ENCODE data around the gene SERGEF. TPM values are rescaled to one million over a fixed set of nuclear protein-coding genes. Genes with fewer than 3 reads are reported as not detected.
A peak's percentile ranks its signal among the peaks of the same experiment; 100 is the strongest.

The SERGEF gene
- total and polyA plus RNA-seq, 7 experiments from 2014 or later = 35.0 to 93.5 (median 53.7) TPM

DNA sequence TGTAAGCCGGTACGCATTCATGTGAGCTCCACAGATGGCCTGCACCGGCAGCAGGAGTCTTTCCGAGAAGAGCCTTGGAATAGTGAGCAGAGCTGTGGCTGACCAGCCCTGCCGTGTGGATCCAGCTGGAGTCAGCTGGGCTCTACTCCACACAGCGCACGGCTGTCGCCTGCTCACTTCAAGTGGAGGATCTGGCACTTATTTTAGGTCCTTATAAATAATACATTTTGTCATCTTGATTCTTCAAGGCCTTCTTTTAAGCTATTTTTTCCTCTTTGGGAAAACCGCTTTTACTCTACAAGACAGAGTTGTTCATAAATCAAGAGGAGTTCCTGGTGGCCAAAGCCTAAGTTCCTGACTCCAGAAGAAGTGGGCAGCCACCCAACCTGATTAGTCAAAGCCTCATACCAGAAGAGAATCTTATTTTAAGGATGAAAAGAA is 184.5 kb downstream of the SERGEF start:
- Histone ChIP-seq H3K36me3 (ENCODE audit: control insufficient read depth in 2 of 3, insufficient read depth in 3 of 3, low read length in 3 of 3) (peaks cover 0 to 5% (median 0%) of the 10 kb centered on the region in 3 experiments), H3K27me3 (ENCODE audit: control insufficient read depth in 2 of 2, insufficient read depth in 2 of 2, low read length in 2 of 2) (no peaks in the 10 kb centered on the region), H3K4me1 (ENCODE audit: control insufficient read depth in 2 of 2, insufficient read depth in 2 of 2, low read length in 2 of 2) (no peaks in the 10 kb centered on the region), H3K4me3 (ENCODE audit: low read length) (no peak overlapping the region), H3K9me3 (ENCODE audit: control insufficient read depth in 2 of 3, low read length in 3 of 3) (no peaks in the 10 kb centered on the region), H3K27ac (ENCODE audit: low read depth, low read length) (no peak overlapping the region)
- ChIA-PET CTCF (no interaction called here), POLR2A (interaction anchor here (0.7 kb wide), 1 partner anchor 14 kb away, joined by 4 read pairs; no protein-coding TSS in a partner anchor)
- no peak overlapping the region for H3K4me3 Mint-ChIP-seq
- peaks cover 0 to 4% (median 0%) of the 10 kb centered on the region in 7 donors for H3K4me1 Mint-ChIP-seq
- DNase-seq (no peak), ATAC-seq (no peak)
- peaks cover 0 to 3% (median 0%) of the 10 kb centered on the region in 11 donors for H3K9me3 Mint-ChIP-seq
- H3K36me3 Mint-ChIP-seq = peaks cover 0 to 54% (median 36%) of the 10 kb centered on the region in 5 donors
- H3K27ac Mint-ChIP-seq = no peak overlapping the region
- intact Hi-C loops (cut with micrococcal nuclease) = no loop called here
- H3K27me3 Mint-ChIP-seq = no peaks in the 10 kb centered on the region

DNA sequence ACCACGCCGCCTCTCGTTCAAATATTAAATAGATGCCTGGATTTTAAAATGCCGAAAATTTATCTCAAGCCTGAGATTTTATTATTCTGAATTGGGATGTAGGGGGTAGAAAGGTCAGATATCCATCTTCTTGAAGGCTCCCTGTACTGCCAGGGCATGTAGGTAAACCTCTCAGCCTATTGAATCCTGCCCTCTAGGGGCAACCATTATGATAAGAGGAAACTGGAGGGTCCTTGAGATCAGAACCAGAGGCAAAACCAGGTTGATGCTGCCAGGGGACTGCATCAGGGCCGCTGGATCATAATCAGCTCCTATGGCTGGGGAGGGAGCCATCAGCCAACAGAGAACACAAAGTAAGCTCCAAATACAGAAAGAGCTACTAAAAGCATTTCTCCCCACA is 185.8 kb downstream of the SERGEF start:
- CTCF ChIA-PET = no interaction called here
- Histone ChIP-seq H3K27me3 (ENCODE audit: control insufficient read depth in 2 of 2, insufficient read depth in 2 of 2, low read length in 2 of 2) (no peaks in the 10 kb centered on the region), H3K4me1 (ENCODE audit: control insufficient read depth in 2 of 2, insufficient read depth in 2 of 2, low read length in 2 of 2) (no peaks in the 10 kb centered on the region), H3K36me3 (ENCODE audit: control insufficient read depth in 2 of 3, insufficient read depth in 3 of 3, low read length in 3 of 3) (peaks cover 0 to 5% (median 0%) of the 10 kb centered on the region in 3 experiments), H3K9me3 (ENCODE audit: control insufficient read depth in 2 of 3, low read length in 3 of 3) (no peaks in the 10 kb centered on the region), H3K27ac (ENCODE audit: low read depth, low read length) (no peak overlapping the region), H3K4me3 (ENCODE audit: low read length) (no peak overlapping the region)
- Mint-ChIP-seq H3K27me3 (no peaks in the 10 kb centered on the region), H3K27ac (no peak overlapping the region), H3K4me1 (peaks cover 0 to 6% (median 0%) of the 10 kb centered on the region in 7 donors), H3K4me3 (no peak overlapping the region), H3K36me3 (peaks cover 0 to 50% (median 29%) of the 10 kb centered on the region in 5 donors), H3K9me3 (peaks cover 0 to 3% (median 0%) of the 10 kb centered on the region in 11 donors)
- POLR2A ChIA-PET = no interaction called here
- DNase-seq (no peak), ATAC-seq (no peak)
- intact Hi-C loops (cut with micrococcal nuclease) = no loop called here

DNA sequence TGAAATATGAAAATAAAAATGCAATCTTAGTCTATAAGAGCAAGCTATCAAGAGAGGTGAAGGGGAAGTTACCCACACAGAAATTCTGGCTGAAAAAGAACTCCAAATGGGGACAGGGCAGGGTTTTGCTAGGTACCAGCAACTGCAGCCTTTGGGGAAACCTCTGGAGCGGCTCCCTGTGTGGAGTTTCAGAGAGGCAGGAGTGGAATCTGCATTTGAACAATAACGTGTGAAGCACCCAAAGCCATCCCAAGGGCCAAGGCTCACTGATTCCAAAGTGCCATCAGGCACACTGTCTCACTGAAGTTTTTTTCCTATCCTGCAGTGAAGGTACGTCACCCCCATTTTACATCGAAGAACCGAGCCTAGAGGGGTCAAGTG is 190.5 kb downstream of the SERGEF start:
- peaks cover 0 to 3% (median 0%) of the 10 kb centered on the region in 11 donors for H3K9me3 Mint-ChIP-seq
- no peak overlapping the region for H3K4me3 Mint-ChIP-seq
- POLR2A ChIA-PET = no interaction called here
- no peak overlapping the region for H3K4me3 ChIP-seq (ENCODE audit: low read length)
- CTCF ChIA-PET = no interaction called here
- no peaks in the 10 kb centered on the region for H3K27me3 Mint-ChIP-seq
- intact Hi-C loops (cut with micrococcal nuclease) = no loop called here
- ATAC-seq (no peak), DNase-seq (no peak)
- H3K36me3 Mint-ChIP-seq = peaks cover 0 to 40% (median 13%) of the 10 kb centered on the region in 5 donors
- H3K9me3 ChIP-seq (ENCODE audit: control insufficient read depth in 2 of 3, low read length in 3 of 3) = no peaks in the 10 kb centered on the region
- no peaks in the 10 kb centered on the region for H3K4me1 ChIP-seq (ENCODE audit: control insufficient read depth in 2 of 2, insufficient read depth in 2 of 2, low read length in 2 of 2)
- H3K27ac ChIP-seq (ENCODE audit: low read depth, low read length) = no peak overlapping the region
- H3K36me3 ChIP-seq (ENCODE audit: control insufficient read depth in 2 of 3, insufficient read depth in 3 of 3, low read length in 3 of 3) = peaks cover 0 to 5% (median 0%) of the 10 kb centered on the region in 3 experiments
- H3K4me1 Mint-ChIP-seq = peaks cover 0 to 8% (median 0%) of the 10 kb centered on the region in 7 donors
- peak overlapping the region in 1 of 9 donors; percentile 20 for H3K27ac Mint-ChIP-seq
- H3K27me3 ChIP-seq (ENCODE audit: control insufficient read depth in 2 of 2, insufficient read depth in 2 of 2, low read length in 2 of 2) = no peaks in the 10 kb centered on the region

DNA sequence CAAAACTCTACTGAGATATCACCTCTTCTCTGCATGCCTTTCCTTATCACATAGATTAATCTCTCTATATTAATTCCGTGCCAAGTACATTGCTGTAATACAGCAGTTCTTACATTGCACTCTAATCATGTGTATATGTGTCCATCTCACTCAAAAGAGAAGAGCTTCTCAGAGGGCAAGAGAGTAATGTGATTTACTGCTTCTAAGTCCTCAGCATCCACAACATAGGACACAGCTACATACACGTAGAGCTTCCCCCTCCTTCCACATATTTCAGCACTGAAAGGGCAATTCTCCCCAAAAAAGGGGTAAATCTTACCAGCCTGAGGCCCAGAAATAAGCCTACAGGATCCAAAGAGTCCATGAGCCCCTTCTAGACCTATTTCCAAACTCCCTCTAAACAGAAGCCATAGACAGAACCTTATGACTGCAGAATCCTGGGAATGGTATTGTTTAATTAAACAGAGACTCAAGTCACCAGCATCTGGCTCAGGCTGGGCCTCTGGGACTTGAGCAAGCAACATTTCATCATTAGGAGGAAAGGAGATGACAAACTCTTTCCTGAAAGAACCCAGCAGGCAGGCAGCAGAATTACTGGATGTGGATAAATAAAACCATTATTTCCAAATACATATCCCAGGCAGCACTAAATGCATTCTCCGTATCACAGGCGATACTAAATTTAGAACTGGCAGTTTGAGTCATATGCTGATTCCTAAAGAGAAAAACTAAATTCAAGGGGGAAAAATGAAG is 191.0 kb downstream of the SERGEF start:
- H3K9me3 Mint-ChIP-seq = peaks cover 0 to 3% (median 0%) of the 10 kb centered on the region in 11 donors
- H3K27ac Mint-ChIP-seq = peak overlapping the region in 1 of 9 donors; percentile 20
- peaks cover 0 to 34% (median 9%) of the 10 kb centered on the region in 5 donors for H3K36me3 Mint-ChIP-seq
- H3K27me3 Mint-ChIP-seq = no peaks in the 10 kb centered on the region
- Histone ChIP-seq H3K4me3 (ENCODE audit: low read length) (no peak overlapping the region), H3K4me1 (ENCODE audit: control insufficient read depth in 2 of 2, insufficient read depth in 2 of 2, low read length in 2 of 2) (no peaks in the 10 kb centered on the region), H3K9me3 (ENCODE audit: control insufficient read depth in 2 of 3, low read length in 3 of 3) (no peaks in the 10 kb centered on the region), H3K27ac (ENCODE audit: low read depth, low read length) (no peak overlapping the region), H3K27me3 (ENCODE audit: control insufficient read depth in 2 of 2, insufficient read depth in 2 of 2, low read length in 2 of 2) (no peaks in the 10 kb centered on the region), H3K36me3 (ENCODE audit: control insufficient read depth in 2 of 3, insufficient read depth in 3 of 3, low read length in 3 of 3) (peaks cover 0 to 5% (median 0%) of the 10 kb centered on the region in 3 experiments)
- POLR2A ChIA-PET = no interaction called here
- intact Hi-C loops (cut with micrococcal nuclease) = no loop called here
- ATAC-seq (no peak), DNase-seq (no peak)
- no peak overlapping the region for H3K4me3 Mint-ChIP-seq
- CTCF ChIA-PET = no interaction called here
- peaks cover 0 to 8% (median 0%) of the 10 kb centered on the region in 7 donors for H3K4me1 Mint-ChIP-seq

DNA sequence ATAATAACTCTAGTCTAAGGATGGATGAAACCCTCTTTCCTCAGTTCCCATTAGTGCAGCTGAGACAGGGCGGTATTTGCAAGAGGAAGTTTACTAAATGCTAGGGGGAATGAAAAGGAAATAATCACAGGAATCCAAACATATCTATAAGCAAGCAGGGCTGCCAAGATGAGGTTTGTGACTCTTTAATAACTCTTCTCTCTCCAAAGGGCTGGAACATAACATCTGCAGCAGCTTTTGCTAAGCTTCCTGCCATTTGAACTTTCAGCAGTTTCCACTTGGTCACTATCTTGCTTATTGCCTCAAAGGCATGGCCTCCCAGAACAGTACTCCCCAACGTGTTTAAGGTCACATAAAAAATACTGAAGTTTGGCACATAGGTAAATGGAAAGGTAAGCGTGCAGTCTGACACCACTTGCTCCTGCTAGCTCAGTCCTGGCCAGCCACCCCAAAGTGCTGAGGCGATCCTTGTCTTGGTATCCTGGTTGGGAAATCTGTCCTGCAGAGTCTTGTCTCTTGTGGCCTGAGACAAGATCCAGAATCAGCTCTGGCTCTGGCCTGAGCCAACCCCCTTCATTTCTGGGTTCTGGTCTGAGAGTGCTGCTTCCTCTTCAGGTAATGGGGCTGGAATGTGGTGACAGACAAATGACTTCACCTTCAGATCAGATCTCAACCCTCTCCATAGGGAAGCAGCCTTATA is 196.5 kb downstream of the SERGEF start:
- H3K27ac ChIP-seq (ENCODE audit: low read depth, low read length) = no peak overlapping the region
- Mint-ChIP-seq H3K4me1 (peaks cover 0 to 6% (median 0%) of the 10 kb centered on the region in 7 donors), H3K27ac (no peak overlapping the region), H3K36me3 (peaks cover 0 to 35% (median 17%) of the 10 kb centered on the region in 5 donors), H3K9me3 (no peaks in the 10 kb centered on the region), H3K27me3 (no peaks in the 10 kb centered on the region), H3K4me3 (no peak overlapping the region)
- H3K27me3 ChIP-seq (ENCODE audit: control insufficient read depth in 2 of 2, insufficient read depth in 2 of 2, low read length in 2 of 2) = no peaks in the 10 kb centered on the region
- no peaks in the 10 kb centered on the region for H3K4me1 ChIP-seq (ENCODE audit: control insufficient read depth in 2 of 2, insufficient read depth in 2 of 2, low read length in 2 of 2)
- intact Hi-C loops (cut with micrococcal nuclease) = no loop called here
- CTCF ChIA-PET = no interaction called here
- DNase-seq (no peak), ATAC-seq (no peak)
- H3K4me3 ChIP-seq (ENCODE audit: low read length) = no peak overlapping the region
- POLR2A ChIA-PET = no interaction called here
- H3K9me3 ChIP-seq (ENCODE audit: control insufficient read depth in 2 of 3, low read length in 3 of 3) = no peaks in the 10 kb centered on the region
- H3K36me3 ChIP-seq (ENCODE audit: control insufficient read depth in 2 of 3, insufficient read depth in 3 of 3, low read length in 3 of 3) = peaks cover 0 to 3% (median 0%) of the 10 kb centered on the region in 3 experiments

DNA sequence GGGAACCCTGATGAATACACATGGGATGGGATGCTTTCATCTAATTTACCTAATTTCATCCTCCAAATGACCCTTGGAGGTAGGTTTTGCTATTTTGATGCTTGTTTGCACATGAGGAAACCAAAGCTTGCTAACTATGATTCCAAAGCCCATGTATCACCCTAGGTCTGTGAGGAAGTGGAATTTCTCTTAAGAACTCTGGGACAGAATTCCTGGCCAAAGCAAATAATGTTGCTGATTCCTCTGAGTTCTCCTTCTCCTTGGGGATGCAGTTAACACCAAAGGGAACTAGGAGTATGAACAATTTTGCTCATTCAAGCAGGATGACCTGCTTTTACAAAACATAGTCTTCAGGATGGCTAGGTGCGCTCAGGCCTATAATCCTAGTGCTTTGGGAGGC is 198.3 kb downstream of the SERGEF start:
- H3K27ac Mint-ChIP-seq = no peak overlapping the region
- Histone ChIP-seq H3K4me3 (ENCODE audit: low read length) (no peak overlapping the region), H3K27me3 (ENCODE audit: control insufficient read depth in 2 of 2, insufficient read depth in 2 of 2, low read length in 2 of 2) (no peaks in the 10 kb centered on the region), H3K9me3 (ENCODE audit: control insufficient read depth in 2 of 3, low read length in 3 of 3) (no peaks in the 10 kb centered on the region), H3K4me1 (ENCODE audit: control insufficient read depth in 2 of 2, insufficient read depth in 2 of 2, low read length in 2 of 2) (no peaks in the 10 kb centered on the region), H3K27ac (ENCODE audit: low read depth, low read length) (no peak overlapping the region), H3K36me3 (ENCODE audit: control insufficient read depth in 2 of 3, insufficient read depth in 3 of 3, low read length in 3 of 3) (peaks cover 0 to 3% (median 0%) of the 10 kb centered on the region in 3 experiments)
- CTCF ChIA-PET = no interaction called here
- intact Hi-C loops (cut with micrococcal nuclease) = no loop called here
- no peaks in the 10 kb centered on the region for H3K9me3 Mint-ChIP-seq
- H3K36me3 Mint-ChIP-seq = peaks cover 0 to 37% (median 22%) of the 10 kb centered on the region in 5 donors
- no peak for ATAC-seq
- H3K4me3 Mint-ChIP-seq = no peak overlapping the region
- H3K4me1 Mint-ChIP-seq = peaks cover 0 to 6% (median 0%) of the 10 kb centered on the region in 7 donors
- DNase-seq = no peak
- POLR2A ChIA-PET = no interaction called here
- no peaks in the 10 kb centered on the region for H3K27me3 Mint-ChIP-seq
